Astrocyte of the spinal cord (primary cell): Measurements from ENCODE around the gene BRPF1.
A peak's percentile ranks its signal among the peaks of the same experiment; 100 is the strongest.

Source experiments
- DNase-seq: peaks from one replicate; pipeline ENCODE4 v3.0.0; 2011; ENCODE audit warnings: low read depth, low spot score
- H3K4me3 ChIP-seq: 2 replicates; pipeline ENCODE4 v1.5.1; 2011; ENCODE audit warnings: low read depth, mild to moderate bottlenecking, low read length, moderate library complexity
- in situ Hi-C: cut with HindIII; loops from 2 replicates; pipeline ENCODE4 v1.10.0; 2017; ENCODE audit warnings: low sequenced_read_pairs
- TF ChIP-seq, protein P1 (sequence below): IDR thresholded peaks from 2 replicates; pipeline ENCODE4 v1.5.1; 2012; ENCODE audit warnings: low read depth, mild to moderate bottlenecking, low read length, inconsistent platforms

Gene BRPF1

GRCh38 chr3:9710174-9710739 is 21.3 kb upstream of the BRPF1 start:
- DNase-seq, result no peak
- in situ Hi-C loops, result no loop called here
- TF ChIP-seq, protein P1, sequence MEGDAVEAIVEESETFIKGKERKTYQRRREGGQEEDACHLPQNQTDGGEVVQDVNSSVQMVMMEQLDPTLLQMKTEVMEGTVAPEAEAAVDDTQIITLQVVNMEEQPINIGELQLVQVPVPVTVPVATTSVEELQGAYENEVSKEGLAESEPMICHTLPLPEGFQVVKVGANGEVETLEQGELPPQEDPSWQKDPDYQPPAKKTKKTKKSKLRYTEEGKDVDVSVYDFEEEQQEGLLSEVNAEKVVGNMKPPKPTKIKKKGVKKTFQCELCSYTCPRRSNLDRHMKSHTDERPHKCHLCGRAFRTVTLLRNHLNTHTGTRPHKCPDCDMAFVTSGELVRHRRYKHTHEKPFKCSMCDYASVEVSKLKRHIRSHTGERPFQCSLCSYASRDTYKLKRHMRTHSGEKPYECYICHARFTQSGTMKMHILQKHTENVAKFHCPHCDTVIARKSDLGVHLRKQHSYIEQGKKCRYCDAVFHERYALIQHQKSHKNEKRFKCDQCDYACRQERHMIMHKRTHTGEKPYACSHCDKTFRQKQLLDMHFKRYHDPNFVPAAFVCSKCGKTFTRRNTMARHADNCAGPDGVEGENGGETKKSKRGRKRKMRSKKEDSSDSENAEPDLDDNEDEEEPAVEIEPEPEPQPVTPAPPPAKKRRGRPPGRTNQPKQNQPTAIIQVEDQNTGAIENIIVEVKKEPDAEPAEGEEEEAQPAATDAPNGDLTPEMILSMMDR, result no peak
- H3K4me3 ChIP-seq, result no peak overlapping the region

DNA sequence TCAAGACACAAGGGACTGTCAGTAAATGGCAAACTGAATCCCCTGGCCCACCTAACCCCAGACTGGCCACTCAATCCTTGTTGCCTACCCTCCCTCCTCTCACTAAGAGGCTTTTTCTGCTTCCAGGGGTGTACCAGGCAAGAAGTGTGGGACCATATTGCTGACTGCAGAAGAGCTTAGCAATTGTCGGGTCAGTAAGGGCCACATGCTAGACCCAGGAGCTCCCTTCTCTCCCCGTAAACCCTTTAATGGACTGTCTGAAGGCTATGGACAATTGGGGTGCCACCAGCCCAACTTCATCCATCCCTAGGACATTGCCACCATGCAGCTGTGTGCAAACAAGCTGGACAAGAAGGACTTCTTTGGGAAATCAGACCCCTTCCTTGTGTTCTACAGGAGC is 19.1 kb upstream of the BRPF1 start:
- DNase-seq, result no peak
- no peak overlapping the region for H3K4me3 ChIP-seq
- TF ChIP-seq, protein P1, result no peak
- in situ Hi-C loops, result no loop called here

GRCh38 chr3:9713142-9713541 is 18.4 kb upstream of the BRPF1 start:
- no peak for DNase-seq
- TF ChIP-seq, protein P1, result no peak
- no peak overlapping the region for H3K4me3 ChIP-seq
- in situ Hi-C loops, result no loop called here

DNA sequence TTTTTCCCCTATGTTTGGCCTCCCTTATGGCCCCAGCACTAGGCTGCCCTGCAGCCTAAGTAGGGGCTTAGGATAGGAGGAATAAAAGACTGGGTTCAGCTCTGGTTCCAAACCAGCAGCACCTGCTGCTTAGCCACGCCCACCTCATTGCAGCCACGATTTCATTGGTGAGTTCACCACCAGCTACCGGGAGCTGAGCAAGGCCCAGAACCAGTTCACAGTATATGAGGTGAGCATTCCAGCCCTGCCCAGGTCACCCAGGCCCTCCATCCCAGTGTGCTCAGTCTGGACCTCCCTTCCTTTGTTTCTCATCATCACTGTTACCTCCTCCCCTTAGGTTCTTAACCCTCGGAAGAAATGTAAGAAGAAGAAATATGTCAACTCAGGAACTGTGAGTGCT is 16.4 kb upstream of the BRPF1 start:
- DNase-seq, result no peak
- in situ Hi-C loops, result no loop called here
- TF ChIP-seq, protein P1, result no peak
- H3K4me3 ChIP-seq, result no peak overlapping the region

GRCh38 chr3:9715764-9716437 is 15.6 kb upstream of the BRPF1 start:
- no peak overlapping the region for H3K4me3 ChIP-seq
- in situ Hi-C loops, result no loop called here
- DNase-seq, result peak; percentile 88
- TF ChIP-seq, protein P1, result peak; percentile 98

- TF ChIP-seq, protein P1, result no peak
- no peak for DNase-seq
- in situ Hi-C loops, result no loop called here
- no peak overlapping the region for H3K4me3 ChIP-seq
Measured at GRCh38 chr3:9716801-9717555, 14.6 kb upstream of the BRPF1 start.
